ENCODE data around the gene ARNT2.

- TF ChIP-seq CTCF (IDR thresholded peaks at IDR 0.05; ENCODE audit: low read length) (no peak), EZH2 (IDR thresholded peaks at IDR 0.05; ENCODE audit: borderline replicate concordance, low read length) (no peak)
Measured at GRCh38 chr15:80581976-80582375, 177.8 kb downstream of the ARNT2 start.

Measured in OCI-LY1 (cell line).